Right ventricle myocardium superior (tissue), 1 donor: Measurements from ENCODE around the gene TEP1. TPM values are rescaled to one million over a fixed set of nuclear protein-coding genes. Genes with fewer than 3 reads are reported as not detected.

Experiments
- ATAC-seq: fragments of 200-7000 bp; cut with Tn5 transposase; one replicate; pipeline ENCODE4 v1.9.1; 2020; ENCODE audit warnings: mild to moderate bottlenecking; ENCODE audit not compliant: poor library complexity
- DNase-seq: peaks from one replicate; pipeline ENCODE4 v3.0.0-alpha.2; 2020
- intact Hi-C: fragments of 100-400 bp; cut with DNase I; formaldehyde crosslinking; loops from one replicate; pipeline ENCODE4 v1.11.2; 2022
- total RNA-seq: library from RNA; stranded (reverse); fragmentation: NEBNext Ultra II Directional; extraction: Animal tissue kit (Norgen Biotek cat#: 25700); gene quantifications from one replicate; pipeline ENCODE4 v1.2.1, GENCODE V29; 2021
- donor health status: DM: no; HTN: yes; CAD: no; lungs with severe emphysema.

TEP1 gene
- total RNA-seq, 1 donor from 2014 or later, result 9.3 TPM

DNA sequence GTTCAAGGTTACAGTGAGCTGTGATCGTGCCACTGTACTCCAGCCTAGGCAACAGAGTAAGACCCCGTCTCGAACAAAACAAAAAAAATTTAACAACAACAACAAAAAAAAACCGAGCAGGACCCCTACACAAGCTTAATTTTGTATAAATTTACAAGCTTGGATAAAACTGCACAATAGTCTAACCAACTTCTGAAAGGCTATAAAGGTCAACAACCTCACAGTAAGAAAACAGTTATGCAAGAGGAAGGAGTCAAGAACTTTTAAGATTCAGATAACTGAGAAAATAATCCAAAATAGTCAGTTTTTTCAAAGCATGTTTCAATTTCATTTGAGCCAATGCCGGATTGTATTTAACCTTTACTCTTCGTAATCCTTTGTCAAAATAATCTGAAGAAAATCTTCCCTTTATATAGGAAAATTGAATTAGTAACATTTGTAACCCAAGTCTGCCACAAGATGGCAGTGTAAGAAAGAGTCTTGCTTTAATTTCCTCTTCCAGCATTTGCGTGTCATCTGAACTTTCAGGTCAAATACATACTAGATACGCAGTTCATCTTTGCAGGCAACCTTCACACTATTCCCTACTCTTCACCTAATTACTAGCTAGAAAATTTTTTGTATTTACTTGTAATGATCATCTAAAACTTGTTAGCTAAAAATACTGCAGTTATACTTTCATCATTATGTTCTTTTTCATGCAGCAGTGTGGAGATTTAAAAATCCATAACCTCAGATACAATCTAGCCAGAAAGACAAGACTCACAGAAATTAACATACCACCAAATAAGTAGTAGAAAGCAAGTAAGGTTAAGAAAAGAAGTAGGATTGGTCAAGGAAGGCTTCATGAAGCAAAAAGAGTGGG, 86.1 kb downstream of the TEP1 start:
- intact Hi-C loops, result loop anchor here (5.0 kb wide), 1 partner anchor 360 kb away; the partner anchor contains the start of gene ANG
- no peak for DNase-seq
- ATAC-seq, result peak; percentile 70

DNA sequence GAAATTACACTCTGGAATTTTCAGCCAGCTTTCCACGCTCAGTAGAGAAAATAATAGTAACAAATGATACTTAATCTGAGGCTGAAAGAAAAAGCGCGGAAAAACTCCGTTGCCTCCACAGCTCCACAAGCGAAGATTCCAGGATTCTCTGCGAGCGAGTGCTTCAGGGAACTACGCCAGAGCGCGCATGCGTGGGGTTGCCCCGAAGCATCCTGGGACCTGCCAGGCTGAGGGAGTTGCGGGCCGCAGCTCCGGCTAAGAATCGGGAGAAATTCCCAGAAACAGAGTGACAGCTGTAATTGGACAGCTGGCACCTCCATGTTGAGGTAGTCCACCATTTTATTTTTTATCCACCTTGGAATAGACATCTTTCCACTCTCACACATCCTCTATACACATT, 95.6 kb downstream of the TEP1 start:
- DNase-seq (no peak), ATAC-seq (no peak)
- intact Hi-C loops, result no loop called here

Other genes starting within 250 kb of the TEP1 start
- gene OR11G2, start 222.6 kb downstream of the TEP1 start, total RNA-seq, result not detected
- gene OR11H6, start 189.8 kb downstream of the TEP1 start, total RNA-seq, result not detected
- gene OR11H7, start 184.5 kb downstream of the TEP1 start, total RNA-seq, result not detected
- gene OR11H4, start 174.2 kb downstream of the TEP1 start, total RNA-seq, result not detected
- gene TTC5, start 107.5 kb downstream of the TEP1 start, total RNA-seq, result 10.6 TPM
- gene CCNB1IP1, start 80.2 kb downstream of the TEP1 start, total RNA-seq, result 41.1 TPM
- gene PARP2, start 69.9 kb downstream of the TEP1 start, total RNA-seq, result 15.6 TPM
- gene KLHL33, start 22.7 kb upstream of the TEP1 start, total RNA-seq, result 0.70 TPM
- gene OSGEP, start 41.3 kb upstream of the TEP1 start, total RNA-seq, result 15.6 TPM
- gene APEX1, start 41.7 kb upstream of the TEP1 start, total RNA-seq, result 69.2 TPM
- gene PIP4P1, start 47.9 kb upstream of the TEP1 start, total RNA-seq, result 18.4 TPM
- gene PNP, start 55.9 kb upstream of the TEP1 start, total RNA-seq, result 6.2 TPM
- 0.32 TPM for gene RNASE10, start 92.0 kb upstream of the TEP1 start, total RNA-seq
- not detected for gene RNASE9, start 147.5 kb upstream of the TEP1 start, total RNA-seq
- not detected for gene RNASE11, start 174.5 kb upstream of the TEP1 start, total RNA-seq
- not detected for gene RNASE12, start 177.9 kb upstream of the TEP1 start, total RNA-seq
- not detected for gene OR6S1, start 228.2 kb upstream of the TEP1 start, total RNA-seq